Spleen (tissue), 7 donors: ENCODE measurements around the gene NIPSNAP2.

Experiments
- POLR2A ChIP-seq, 3 donors: fragments of 450-650 bp; IDR thresholded peaks; one replicate each; pipeline ENCODE4 v1.5.1; 2017; ENCODE audit warnings: antibody characterized with exemption in 3 of 3, mild to moderate bottlenecking in 1 of 3
- POLR2AphosphoS5 ChIP-seq, 3 donors: sonication (generic); formaldehyde crosslinking; IDR thresholded peaks; one replicate each; pipeline ENCODE4 v1.5.1; 2017; ENCODE audit warnings: antibody characterized with exemption in 3 of 3
- TF ChIP-seq, protein P1 (sequence below), 11 experiments: fragments of 200-600 bp in 7 of 11; fragments of 450-650 bp in 4 of 11; sonication (generic) in 4 of 11; IDR thresholded peaks in 8 of 11; conservative IDR thresholded peaks in 3 of 11; 1 replicate in 7 of 11; 2 replicates in 4 of 11; pipeline versions ENCODE4 v1.4.0 to v1.8.0; 2016 to 2021; ENCODE audit warnings: antibody characterized with exemption in 11 of 11, inconsistent platforms in 4 of 11, mild to moderate bottlenecking in 1 of 11
- donor health status: DM: no; HTN: no; CAD: no; lungs with moderate emphysema.
- donor health status: DM: no; HTN: no; CAD: no.
- donor health status: DM: no; HTN: no; CAD: no.

DNA sequence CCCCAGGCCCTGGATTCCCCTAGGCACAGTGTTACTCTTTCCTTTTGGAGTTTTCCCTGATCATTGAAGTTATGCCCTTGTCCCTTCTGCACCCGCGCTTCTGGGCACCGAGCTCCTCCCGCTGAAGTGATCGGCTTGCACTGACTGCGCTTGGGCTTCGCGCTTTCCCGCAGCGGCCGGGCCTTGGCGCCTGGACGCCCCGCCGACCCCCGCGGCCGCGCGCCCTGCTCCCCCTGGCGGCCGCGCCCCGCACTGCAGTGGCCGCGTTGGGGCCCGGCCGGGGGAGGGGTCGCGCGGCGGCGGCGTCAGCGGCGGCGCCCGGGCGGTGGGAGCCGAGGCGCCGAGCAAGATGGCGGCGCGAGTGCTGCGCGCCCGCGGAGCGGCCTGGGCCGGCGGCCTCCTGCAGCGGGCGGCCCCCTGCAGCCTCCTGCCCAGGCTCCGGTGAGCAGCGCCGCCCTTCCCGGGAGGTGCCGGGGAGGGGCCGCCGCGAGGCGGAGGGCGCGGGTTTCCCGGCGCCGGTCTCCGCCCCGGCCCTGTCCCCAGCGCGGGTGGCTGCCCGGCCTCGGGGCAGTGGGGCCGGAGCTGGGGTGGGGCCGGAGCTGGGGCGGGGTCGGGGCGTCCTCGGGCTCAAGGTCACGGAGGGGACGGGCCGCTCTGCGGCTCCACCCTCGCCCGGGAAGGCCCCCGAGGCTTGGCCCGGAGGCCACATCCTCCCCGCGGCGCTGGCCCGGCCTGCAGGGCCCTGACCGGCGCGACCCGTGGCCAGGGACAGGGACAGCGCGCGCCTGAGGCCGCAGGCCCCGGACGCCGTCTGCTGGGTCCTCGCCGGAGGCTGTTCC lies at the start of gene NIPSNAP2:
- TF ChIP-seq, protein P1, sequence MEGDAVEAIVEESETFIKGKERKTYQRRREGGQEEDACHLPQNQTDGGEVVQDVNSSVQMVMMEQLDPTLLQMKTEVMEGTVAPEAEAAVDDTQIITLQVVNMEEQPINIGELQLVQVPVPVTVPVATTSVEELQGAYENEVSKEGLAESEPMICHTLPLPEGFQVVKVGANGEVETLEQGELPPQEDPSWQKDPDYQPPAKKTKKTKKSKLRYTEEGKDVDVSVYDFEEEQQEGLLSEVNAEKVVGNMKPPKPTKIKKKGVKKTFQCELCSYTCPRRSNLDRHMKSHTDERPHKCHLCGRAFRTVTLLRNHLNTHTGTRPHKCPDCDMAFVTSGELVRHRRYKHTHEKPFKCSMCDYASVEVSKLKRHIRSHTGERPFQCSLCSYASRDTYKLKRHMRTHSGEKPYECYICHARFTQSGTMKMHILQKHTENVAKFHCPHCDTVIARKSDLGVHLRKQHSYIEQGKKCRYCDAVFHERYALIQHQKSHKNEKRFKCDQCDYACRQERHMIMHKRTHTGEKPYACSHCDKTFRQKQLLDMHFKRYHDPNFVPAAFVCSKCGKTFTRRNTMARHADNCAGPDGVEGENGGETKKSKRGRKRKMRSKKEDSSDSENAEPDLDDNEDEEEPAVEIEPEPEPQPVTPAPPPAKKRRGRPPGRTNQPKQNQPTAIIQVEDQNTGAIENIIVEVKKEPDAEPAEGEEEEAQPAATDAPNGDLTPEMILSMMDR (IDR thresholded peaks at IDR 0.05 in 8 of 11, conservative IDR thresholded peaks at IDR 0.05 in 3 of 11) = peak in 7 of 11 experiments; percentile 11 to 69 (median 56)
- TF ChIP-seq POLR2A (IDR thresholded peaks at IDR 0.05) = peak in 1 of 3 donors; percentile 58
- peak; percentile 63 to 83 (median 81) for TF ChIP-seq POLR2AphosphoS5 (IDR thresholded peaks at IDR 0.05)
